HL-60 (cell line): Measurements from ENCODE around the gene UBAC2.

Source experiments
- DNase-seq, 2 experiments: peaks; one replicate each; pipeline ENCODE4 v3.0.0-alpha.2; 2010 to 2020; ENCODE audit warnings: low read depth in 1 of 2, low spot score in 1 of 2
- H3K27ac ChIP-seq: fragments of 250-450 bp; sonication (Bioruptor Pico); replicated peaks from 2 replicates; pipeline ENCODE4 v1.5.1; 2020; ENCODE audit warnings: mild to moderate bottlenecking, moderate library complexity
- H3K27me3 ChIP-seq: fragments of 250-450 bp; sonication (Bioruptor Pico); 2 replicates; pipeline ENCODE4 v1.5.1; 2021; ENCODE audit warnings: mild to moderate bottlenecking, moderate library complexity; ENCODE audit not compliant: insufficient read depth, poor library complexity, severe bottlenecking
- H3K4me3 ChIP-seq: replicated peaks from 2 replicates; pipeline ENCODE4 v1.5.1; 2011; ENCODE audit warnings: mild to moderate bottlenecking, control low read depth, low read length; ENCODE audit not compliant: insufficient read depth
- GABPA ChIP-seq: IDR thresholded peaks from 2 replicates; pipeline ENCODE4 v1.6.1; 2012; ENCODE audit warnings: low read depth
- POLR2AphosphoS5 ChIP-seq: IDR thresholded peaks from 2 replicates; pipeline ENCODE4 v1.6.1; 2012; ENCODE audit warnings: low read depth
- REST ChIP-seq: IDR thresholded peaks from 2 replicates; pipeline ENCODE4 v1.6.1; 2012; ENCODE audit warnings: low read depth; ENCODE audit not compliant: insufficient replicate concordance
- SPI1 ChIP-seq: IDR thresholded peaks from 2 replicates; pipeline ENCODE4 v1.6.1; 2012; ENCODE audit warnings: low read depth, mild to moderate bottlenecking, borderline replicate concordance
- TF ChIP-seq, protein P1 (sequence below): IDR thresholded peaks from one replicate; pipeline ENCODE4 v1.5.1; 2011; ENCODE audit warnings: low read length, control low read depth, inconsistent platforms; ENCODE audit not compliant: insufficient read depth

Gene UBAC2

DNA sequence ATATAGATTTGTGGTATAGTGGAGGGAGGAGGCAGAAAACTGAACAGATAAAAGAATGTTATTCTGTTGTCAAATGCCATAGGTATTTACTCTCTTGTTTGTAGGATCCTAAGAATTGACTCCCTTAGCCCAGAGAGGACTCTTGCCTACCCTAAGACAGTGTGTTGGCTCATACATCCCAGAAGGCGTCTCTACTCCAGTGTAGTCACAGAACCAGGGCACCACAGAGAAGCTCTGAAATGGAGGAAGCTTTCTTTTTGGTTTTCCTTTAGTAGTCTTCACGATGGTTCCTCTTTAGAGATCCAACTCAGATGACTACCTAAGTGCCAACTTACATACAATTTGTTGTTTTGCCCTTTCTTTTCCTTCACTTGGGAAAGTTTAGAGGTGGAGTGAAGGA is 92.5 kb downstream of the UBAC2 start:
- peak overlapping the region; percentile 36 for H3K27ac ChIP-seq
- H3K27me3 ChIP-seq = no peaks in the 10 kb centered on the region
- DNase-seq = peak in 1 of 2 experiments; percentile 73

DNA sequence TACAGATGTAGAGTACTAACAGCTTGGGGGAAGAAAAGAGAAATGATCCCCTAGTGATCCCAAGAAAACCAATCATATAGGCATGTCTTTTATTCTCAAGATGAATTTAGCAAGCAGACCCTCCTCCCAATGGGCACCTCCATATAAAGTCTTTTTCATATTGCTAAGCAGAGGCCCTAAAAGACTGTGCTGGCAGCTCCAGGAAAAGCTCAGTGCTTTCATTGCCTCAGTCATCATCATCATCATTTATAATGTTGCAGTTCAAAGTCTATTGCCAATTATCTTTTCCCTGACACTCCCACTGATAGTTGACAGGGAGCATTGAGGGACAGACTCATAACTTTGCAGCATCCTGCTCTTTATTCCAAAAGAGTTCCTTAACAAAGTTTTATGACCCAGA is 93.5 kb downstream of the UBAC2 start:
- TF ChIP-seq POLR2AphosphoS5 = 0 out of 2 replicates have a peak, but pooled peaks have one; percentile 23
- no peak for TF ChIP-seq GABPA
- no peak overlapping the region; the same call in 1 of the 2 replicates for H3K27ac ChIP-seq
- DNase-seq = no peak

More for the DNA sequence above, 92.5 kb downstream of the UBAC2 start:
- no peak for TF ChIP-seq GABPA
- TF ChIP-seq, protein P1, sequence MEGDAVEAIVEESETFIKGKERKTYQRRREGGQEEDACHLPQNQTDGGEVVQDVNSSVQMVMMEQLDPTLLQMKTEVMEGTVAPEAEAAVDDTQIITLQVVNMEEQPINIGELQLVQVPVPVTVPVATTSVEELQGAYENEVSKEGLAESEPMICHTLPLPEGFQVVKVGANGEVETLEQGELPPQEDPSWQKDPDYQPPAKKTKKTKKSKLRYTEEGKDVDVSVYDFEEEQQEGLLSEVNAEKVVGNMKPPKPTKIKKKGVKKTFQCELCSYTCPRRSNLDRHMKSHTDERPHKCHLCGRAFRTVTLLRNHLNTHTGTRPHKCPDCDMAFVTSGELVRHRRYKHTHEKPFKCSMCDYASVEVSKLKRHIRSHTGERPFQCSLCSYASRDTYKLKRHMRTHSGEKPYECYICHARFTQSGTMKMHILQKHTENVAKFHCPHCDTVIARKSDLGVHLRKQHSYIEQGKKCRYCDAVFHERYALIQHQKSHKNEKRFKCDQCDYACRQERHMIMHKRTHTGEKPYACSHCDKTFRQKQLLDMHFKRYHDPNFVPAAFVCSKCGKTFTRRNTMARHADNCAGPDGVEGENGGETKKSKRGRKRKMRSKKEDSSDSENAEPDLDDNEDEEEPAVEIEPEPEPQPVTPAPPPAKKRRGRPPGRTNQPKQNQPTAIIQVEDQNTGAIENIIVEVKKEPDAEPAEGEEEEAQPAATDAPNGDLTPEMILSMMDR = no peak
- no peak for TF ChIP-seq SPI1
- no peak for TF ChIP-seq POLR2AphosphoS5
- no peak for TF ChIP-seq REST
- no peak overlapping the region for H3K4me3 ChIP-seq

GRCh38 chr13:99294958-99295357 is 94.3 kb downstream of the UBAC2 start:
- Histone ChIP-seq H3K27ac (no peak overlapping the region), H3K27me3 (no peaks in the 10 kb centered on the region), H3K4me3 (no peak overlapping the region)
- DNase-seq = no peak
- TF ChIP-seq POLR2AphosphoS5 (no peak), SPI1 (no peak)
- TF ChIP-seq, protein P1 = no peak

More for the DNA sequence above, 93.5 kb downstream of the UBAC2 start:
- Histone ChIP-seq H3K4me3 (no peak overlapping the region), H3K27me3 (no peaks in the 10 kb centered on the region)

- no peak overlapping the region for H3K27ac ChIP-seq
- no peaks in the 10 kb centered on the region for H3K27me3 ChIP-seq
- TF ChIP-seq, protein P1 = no peak
- TF ChIP-seq POLR2AphosphoS5 (no peak), SPI1 (no peak), GABPA (no peak), REST (no peak)
- H3K4me3 ChIP-seq = no peak overlapping the region
- no peak for DNase-seq
Observed at GRCh38 chr13:99295488-99296252, 95.0 kb downstream of the UBAC2 start.
